Endometrial microvascular endothelial cells (primary cell): ENCODE data around the gene MRPL39. TPM values are rescaled to one million over a fixed set of nuclear protein-coding genes. Genes with fewer than 3 reads are reported as not detected.
"Not testable (repeated sequence)": the region's sequence is repeated elsewhere in the genome, so short reads cannot be mapped to it uniquely, and the experiment has no call there.

Experiments
- in situ Hi-C: cut with HindIII; loops from 2 replicates; pipeline ENCODE4 v1.10.0; 2017; ENCODE audit warnings: low sequenced_read_pairs, low pct_unique_long_range_greater_than_20kb; ENCODE audit errors: inconsistent ontology term
- total RNA-seq: library from RNA; depleted of rRNA; stranded (reverse); fragments of >200 nt; gene quantifications from one replicate; pipeline ENCODE4 v1.2.3, GENCODE V29; 2015; ENCODE audit errors: inconsistent ontology term

The MRPL39 gene
- total RNA-seq, result 38.2 TPM

GRCh38 chr21:25607151-25608043, at the start of gene MRPL39:
Gene MRPL39 (minus strand): TSS chr21:25607481. CDS start chr21:25607475, 6 bp downstream.
- in situ Hi-C loops, result no loop called here

GRCh38 chr21:25656412-25656811, 49.1 kb upstream of the MRPL39 start:
- in situ Hi-C loops, result no loop called here

GRCh38 chr21:25649146-25649545, 41.9 kb upstream of the MRPL39 start:
- in situ Hi-C loops, result no loop called here

- in situ Hi-C loops, result no loop called here
These were observed 40.4 kb upstream of the MRPL39 start for GRCh38 chr21:25647647-25648046.

GRCh38 chr21:25646474-25646873, 39.2 kb upstream of the MRPL39 start:
- in situ Hi-C loops, result no loop called here

- in situ Hi-C loops, result no loop called here
These were observed 36.2 kb upstream of the MRPL39 start for GRCh38 chr21:25643486-25643885.

- in situ Hi-C loops, result no loop called here
These were observed 33.6 kb upstream of the MRPL39 start for GRCh38 chr21:25640943-25641292.

- in situ Hi-C loops, result no loop called here
These were observed 33.1 kb upstream of the MRPL39 start for GRCh38 chr21:25640202-25640942.

GRCh38 chr21:25639551-25640201, 32.4 kb upstream of the MRPL39 start:
- in situ Hi-C loops, result no loop called here

GRCh38 chr21:25638660-25639550, 31.6 kb upstream of the MRPL39 start, which contains the start of gene JAM2:
Gene JAM2 (plus strand): TSS chr21:25639258. CDS start chr21:25639822, 564 bp downstream.
- in situ Hi-C loops, result no loop called here

- in situ Hi-C loops, result no loop called here
These were observed 30.8 kb upstream of the MRPL39 start for GRCh38 chr21:25637851-25638659.

- in situ Hi-C loops, result no loop called here
These were observed 29.4 kb upstream of the MRPL39 start for GRCh38 chr21:25636727-25637126.

- in situ Hi-C loops, result no loop called here
These were observed 28.0 kb upstream of the MRPL39 start for GRCh38 chr21:25635310-25635709.

- in situ Hi-C loops, result no loop called here
These were observed 25.0 kb upstream of the MRPL39 start for GRCh38 chr21:25632296-25632695.

GRCh38 chr21:25626757-25627156, 19.5 kb upstream of the MRPL39 start:
- in situ Hi-C loops, result no loop called here

GRCh38 chr21:25625776-25626555, 18.7 kb upstream of the MRPL39 start:
- in situ Hi-C loops, result not testable (repeated sequence)

GRCh38 chr21:25625036-25625435, 17.8 kb upstream of the MRPL39 start:
- in situ Hi-C loops, result no loop called here
